KBM-7 (cell line): ENCODE results near the gene ATAD3B.

Experiments used
- DNase-seq: peaks from one replicate; pipeline ENCODE4 v3.0.0-alpha.2; 2015
- in situ Hi-C: fragments of 300-500 bp; cut with MboI; formaldehyde crosslinking; loops from 2 replicates; pipeline ENCODE4 v1.14.3; 2020; ENCODE audit warnings: low sequenced_read_pairs, low pct_unique_long_range_greater_than_20kb, mixed read lengths

ATAD3B gene

DNA sequence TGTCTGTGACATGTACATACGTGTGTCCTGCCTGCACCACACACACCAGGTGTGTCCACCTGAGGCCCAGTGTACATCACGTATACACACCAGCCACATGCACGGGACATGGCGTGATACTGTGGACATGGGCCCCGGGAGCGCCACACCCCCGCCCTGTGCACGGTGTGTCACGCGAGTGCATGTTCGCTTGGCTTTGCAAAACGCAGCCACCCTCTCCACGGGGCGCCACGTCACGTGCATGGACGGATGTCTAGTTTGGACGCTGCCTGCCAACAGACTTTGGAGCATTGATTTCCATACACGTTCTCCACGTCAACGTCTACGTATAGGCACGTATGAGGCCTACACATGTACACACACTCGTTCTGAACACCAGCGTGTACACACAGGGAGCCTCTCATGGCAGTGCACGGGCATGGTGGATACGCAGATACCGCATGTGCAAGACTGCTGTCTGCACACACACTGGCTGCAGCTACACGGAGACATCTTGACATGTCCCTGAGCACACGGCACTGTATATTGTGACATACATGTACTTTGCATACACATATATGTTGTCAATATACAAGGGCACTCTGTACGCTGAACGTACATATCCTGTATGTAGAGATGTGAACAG lies 66.2 kb downstream of the ATAD3B start:
- in situ Hi-C loops, result no loop called here
- DNase-seq, result no peak

DNA sequence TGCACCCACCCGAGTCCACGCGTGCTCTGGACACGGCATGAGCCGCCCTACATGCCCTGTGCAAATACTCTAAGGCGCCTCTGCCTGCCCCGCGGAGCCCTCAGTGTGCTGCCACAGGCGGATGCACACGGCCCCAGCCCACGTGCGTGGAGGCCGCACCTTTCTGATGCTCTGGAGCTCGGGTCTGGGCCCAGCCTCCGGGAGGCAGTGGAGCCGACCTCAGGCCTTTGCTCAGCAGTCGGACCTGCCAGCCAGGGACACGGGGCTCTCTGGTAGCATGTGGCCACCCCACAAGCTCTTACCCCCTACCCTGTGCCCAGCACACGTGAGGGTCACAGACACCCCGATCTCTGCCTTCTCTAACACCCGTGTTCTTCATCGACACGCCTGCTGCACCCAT lies 66.8 kb downstream of the ATAD3B start:
- in situ Hi-C loops, result no loop called here
- DNase-seq, result no peak

DNA sequence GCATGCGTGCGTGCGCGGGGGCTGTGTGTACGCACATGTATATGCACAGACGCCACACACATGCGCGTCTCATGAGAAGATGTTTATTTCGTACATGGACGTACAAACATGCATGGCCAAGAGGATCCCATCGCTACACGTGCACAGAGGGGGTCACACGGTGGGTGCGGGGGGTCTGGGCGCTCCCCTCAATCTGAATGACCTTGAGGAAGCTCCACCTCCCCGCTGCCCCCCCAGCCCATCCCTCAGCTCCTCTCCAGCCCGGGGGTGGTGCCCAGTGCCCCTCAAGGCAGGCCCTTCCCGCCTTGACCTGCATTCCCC lies 67.4 kb downstream of the ATAD3B start:
- in situ Hi-C loops, result no loop called here

DNA sequence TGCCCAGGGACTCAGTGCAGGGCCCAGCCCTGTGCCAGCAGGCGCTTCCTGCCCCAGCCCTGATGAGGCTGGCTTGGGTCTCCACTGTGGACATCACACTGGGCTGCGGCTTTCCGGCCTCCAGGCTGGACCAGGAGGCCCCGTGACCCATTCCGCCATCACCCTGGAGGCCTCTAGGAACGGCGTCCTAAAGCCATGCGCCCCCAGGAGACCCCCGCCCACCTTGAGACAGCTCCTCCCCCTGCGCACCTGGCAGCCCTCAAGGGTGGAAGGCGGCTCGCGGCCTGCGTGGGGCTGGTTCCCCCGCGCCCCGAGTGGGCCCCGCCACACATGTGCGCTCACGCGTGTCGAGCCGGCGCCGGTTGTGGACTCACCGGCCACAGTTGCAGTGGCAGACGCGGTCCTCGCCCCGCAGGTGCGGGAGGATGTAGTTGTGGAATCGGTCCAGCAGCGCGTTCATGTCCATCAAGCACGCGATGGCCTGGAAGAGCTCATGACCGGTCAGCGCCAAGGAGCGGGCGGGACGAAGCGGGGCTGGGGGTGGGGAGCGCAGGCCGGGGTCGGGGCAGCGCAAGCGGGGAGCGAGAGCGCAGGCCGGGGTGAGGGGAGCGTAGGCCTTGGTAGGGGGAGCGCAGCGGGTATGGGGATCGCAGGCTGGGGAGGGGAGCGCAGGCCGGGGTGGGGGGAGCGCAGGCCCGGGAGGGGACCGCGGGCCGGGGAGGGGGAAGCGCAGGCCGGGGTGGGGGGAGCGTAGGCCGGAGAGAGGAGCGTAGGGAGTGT lies 67.9 kb downstream of the ATAD3B start:
- no peak for DNase-seq

More for the DNA sequence above, 67.4 kb downstream of the ATAD3B start:
- DNase-seq, result no peak

DNA sequence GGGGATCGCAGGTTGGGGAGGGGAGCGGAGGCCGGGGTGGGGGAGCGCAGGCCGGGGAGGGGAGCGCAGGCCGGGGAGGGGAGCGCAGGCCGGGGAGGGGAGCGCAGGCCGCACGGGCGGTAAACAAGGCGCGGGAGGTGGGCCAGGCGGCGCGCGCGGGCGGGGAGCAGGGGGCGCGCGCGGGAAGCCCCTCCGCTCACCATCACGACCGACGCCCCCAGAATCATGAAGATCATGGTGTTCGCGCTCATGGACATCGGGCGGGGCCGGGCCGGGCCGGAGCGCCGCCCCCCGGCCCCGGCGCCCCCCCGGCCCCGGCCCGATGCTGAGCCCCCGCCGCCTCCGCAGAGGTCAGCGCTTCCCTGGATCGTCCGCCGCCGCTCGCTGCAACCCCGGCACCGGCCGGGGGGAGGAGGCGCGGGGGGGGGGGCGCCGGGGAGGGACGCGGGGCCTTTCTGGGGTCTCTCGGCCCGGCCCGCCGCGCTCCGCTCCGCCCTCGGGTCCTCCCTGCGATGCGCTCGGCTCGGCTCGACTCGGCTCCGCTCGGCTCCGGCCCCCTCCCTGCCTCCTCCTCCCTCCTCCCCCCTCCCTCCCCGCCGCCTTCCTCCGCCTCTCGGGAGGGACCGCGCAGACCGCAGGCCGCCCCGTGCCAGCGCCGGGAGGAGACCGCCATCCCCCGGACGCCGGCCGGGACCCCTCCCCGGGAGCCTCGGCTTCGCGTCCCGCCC lies 68.7 kb downstream of the ATAD3B start, which contains the start of gene TMEM240:
TSS of gene TMEM240 (minus strand) at position 535 of the 728 bp plus-strand sequence. CDS start at position 257, 278 bp downstream.
- in situ Hi-C loops, result no loop called here
- DNase-seq, result no peak

More for the DNA sequence above, 67.9 kb downstream of the ATAD3B start:
- in situ Hi-C loops, result no loop called here

DNA sequence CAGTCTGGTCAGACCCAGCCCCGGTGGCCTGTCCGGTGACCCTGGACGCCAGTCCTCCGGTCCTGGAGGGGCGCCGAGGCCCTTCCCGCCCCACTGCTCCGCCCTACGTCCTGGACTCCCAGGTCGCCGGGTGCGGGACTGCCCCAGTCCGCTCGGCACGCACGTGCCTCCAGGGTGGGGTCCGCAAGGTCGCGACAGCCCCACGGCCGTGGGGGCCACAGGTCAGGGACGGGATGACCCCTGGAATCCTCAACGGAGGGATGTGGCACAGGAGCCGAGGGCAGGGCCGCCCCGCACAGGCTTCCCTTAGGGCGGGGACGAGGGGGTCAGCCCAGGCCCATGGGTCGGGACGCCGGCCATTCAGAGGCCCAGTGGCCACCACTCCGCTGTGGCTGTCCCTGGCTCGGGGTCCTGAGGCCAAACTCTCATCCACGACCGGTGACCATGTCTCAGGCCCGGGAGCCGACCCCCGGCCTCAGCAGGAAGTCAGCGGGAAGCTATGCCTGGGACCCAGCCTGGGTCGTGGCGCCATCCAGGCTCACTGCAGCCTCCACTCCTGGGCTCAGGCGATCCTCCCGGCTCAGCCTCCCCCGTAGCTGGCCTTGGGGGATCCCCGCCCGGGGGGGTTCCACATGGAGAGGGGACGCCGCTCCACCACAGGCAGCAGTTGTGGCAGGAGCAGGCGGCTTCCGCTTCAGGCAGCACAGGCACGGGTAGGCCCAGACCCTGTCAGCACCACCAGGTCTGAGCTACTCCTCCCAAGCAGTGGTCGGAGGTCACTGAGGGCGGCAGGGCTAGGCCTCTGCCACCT lies 69.5 kb downstream of the ATAD3B start:
- in situ Hi-C loops, result no loop called here
- no peak for DNase-seq

DNA sequence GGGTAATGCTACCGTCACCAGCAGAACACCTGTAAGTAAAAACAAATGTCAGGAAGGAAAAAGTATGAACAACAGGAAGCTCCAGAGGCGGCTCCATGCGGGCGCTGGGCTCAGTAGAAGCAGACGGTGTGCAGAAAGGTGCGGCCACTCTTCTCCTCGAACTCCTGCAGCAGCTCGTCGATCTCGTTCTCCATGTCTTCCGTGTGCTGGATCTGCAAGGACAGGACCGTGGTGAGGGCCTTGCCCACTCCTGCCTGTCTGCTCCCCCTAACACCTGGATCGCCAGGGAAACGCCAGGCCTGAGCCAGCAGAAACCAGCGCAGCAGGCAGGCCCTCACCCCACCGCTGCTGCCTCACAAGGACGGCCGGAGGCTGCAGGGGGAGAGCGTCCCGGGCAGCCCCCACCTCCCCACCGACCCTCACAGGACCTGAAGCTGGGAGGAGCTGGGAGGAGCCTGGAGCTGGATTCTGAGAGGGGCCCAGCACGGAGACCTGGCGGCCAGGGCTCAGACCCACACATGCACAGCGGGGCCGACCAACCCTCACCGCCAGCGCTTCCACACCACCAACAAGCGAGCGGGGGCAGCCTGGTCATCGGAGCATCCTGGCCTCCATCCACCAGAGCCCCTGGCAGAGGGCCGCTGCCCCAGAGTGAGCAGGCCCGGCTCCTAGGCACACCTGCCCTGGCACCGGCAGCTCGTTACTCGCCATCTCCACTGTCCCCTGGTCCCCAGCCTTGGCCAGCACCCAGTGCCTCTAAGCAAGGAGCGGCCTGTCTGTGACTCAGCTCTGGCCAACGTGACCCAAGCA lies 70.6 kb downstream of the ATAD3B start:
- no peak for DNase-seq
- in situ Hi-C loops, result no loop called here

DNA sequence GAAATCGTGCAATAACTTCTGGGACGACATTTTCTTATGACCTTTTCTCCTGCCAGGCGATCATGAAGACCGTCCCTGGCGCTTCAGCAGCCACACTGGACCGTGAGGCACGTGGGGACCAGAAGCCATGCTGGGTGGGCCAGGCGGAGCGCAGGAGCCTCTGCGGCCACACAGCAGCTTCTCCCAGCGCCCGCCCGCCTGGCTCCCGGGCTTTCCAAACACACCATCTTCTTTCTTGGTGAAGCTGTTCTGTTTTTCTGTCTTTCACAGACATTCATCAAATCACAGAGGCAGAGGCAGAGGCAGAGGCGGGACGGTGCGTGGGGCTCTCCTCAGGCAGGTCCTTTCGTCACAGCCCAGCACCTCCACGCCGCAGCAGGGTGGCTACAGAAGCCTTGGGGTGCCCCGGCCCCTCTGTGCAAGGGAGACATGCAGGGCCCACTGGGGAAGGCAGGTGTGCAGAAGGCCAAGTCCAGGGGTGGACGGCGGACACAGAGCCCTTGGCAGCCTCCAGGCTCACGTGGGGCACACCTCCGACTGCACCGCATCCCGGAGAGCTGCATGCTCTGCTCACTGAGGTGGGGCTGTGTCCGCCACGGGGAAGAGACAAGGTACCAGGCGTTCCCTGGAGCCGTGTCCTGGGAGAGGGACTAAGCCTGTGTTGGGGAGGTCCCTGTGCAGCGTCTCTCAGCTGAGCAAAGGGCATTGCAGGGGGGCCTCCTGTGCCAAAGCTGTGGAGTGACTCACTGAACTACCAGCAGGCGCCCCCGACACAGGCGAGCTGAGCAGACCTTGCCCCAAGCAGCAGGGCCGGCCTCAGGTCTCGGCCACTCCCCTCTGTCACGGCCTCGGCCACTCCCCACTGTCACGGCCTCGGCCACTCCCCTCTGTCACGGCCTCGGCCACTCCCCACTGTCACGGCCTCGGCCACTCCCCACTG lies 71.5 kb downstream of the ATAD3B start:
- in situ Hi-C loops, result no loop called here
- no peak for DNase-seq

DNA sequence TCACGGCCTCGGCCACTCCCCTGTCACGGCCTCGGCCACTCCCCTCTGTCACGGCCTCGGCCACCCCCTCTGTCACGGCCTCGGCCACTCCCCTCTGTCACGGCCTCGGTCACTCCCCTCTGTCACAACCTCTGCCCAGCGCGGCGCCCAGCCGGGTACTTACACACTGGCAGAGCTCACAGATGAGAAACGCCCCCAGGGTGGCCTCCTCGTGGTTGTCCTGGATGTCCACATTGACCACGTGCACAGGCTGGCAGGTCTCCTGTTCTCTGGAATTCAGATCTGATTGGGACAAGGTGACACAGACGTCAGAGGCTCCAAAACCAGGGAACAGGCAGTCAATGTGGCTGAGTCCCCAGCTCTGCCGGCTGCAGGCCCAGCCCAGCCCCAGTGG lies 72.1 kb downstream of the ATAD3B start:
- in situ Hi-C loops, result no loop called here
- DNase-seq, result no peak

DNA sequence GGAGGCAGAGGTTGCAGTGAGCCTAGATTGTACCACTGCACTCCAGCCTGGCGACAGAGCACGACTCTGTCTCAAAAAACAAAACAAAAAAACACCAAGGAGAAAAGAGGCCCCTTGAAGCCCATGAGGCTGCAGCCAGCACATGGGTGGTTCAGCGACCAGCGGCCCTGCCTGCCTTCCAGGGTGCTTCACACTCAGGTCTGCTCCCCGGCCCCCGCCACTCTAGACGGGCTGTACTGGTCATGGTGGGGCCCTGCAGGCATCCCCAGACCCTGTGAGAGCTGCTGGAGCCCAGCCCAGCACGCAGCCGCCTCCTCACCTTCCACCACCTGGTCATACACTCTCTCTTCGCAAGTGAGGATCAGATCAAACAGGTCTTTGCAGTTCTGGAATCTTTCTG lies 73.0 kb downstream of the ATAD3B start:
- no peak for DNase-seq

More for the DNA sequence above, 73.0 kb downstream of the ATAD3B start:
- in situ Hi-C loops, result no loop called here
